Epithelial cell of proximal tubule (primary cell): ENCODE data around the gene SERINC5. TPM values are rescaled to one million over a fixed set of nuclear protein-coding genes. Genes with fewer than 3 reads are reported as not detected.
"Not testable (repeated sequence)": the region's sequence is repeated elsewhere in the genome, so short reads cannot be mapped to it uniquely, and the experiment has no call there.

Experiments
- DNase-seq: peaks from one replicate; pipeline ENCODE4 v3.0.0-alpha.2; 2011; ENCODE audit warnings: low read depth
- H3K4me3 ChIP-seq: 2 replicates; pipeline ENCODE4 v1.5.1; 2011; ENCODE audit warnings: low read depth, mild to moderate bottlenecking, low read length
- total RNA-seq: library from RNA; depleted of rRNA; stranded (reverse); fragments of >200 nt; gene quantifications from 2 replicates; pipeline ENCODE4 v1.2.3, GENCODE V29; 2015
- TF ChIP-seq, protein P1 (sequence below): conservative IDR thresholded peaks from 2 replicates; pipeline ENCODE4 v1.5.1; 2012; ENCODE audit warnings: low read depth, mild to moderate bottlenecking, low read length

SERINC5 gene
- total RNA-seq, 1 donor from 2014 or later, result 7.1 TPM

DNA sequence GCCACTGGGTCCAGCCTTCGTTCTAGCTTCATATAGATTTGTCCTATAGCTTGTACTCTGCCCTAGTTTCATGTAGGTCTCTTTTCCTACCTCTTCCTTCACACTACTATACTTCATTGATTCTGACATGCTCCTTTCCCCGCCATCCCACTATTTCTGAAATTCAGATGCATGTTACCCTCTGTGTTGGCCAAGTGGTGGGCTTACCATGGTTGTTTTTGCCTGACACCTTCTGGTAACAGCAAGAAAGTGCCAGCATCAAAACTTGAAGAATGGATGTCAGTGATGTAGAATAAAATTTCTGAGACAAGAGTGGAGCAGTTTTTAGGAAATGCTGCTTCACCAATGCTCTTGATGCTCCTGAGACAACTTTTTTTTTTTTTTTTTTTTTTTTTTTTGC is 19.5 kb upstream of the SERINC5 start:
- no peak overlapping the region for H3K4me3 ChIP-seq
- DNase-seq, result no peak
- TF ChIP-seq, protein P1, sequence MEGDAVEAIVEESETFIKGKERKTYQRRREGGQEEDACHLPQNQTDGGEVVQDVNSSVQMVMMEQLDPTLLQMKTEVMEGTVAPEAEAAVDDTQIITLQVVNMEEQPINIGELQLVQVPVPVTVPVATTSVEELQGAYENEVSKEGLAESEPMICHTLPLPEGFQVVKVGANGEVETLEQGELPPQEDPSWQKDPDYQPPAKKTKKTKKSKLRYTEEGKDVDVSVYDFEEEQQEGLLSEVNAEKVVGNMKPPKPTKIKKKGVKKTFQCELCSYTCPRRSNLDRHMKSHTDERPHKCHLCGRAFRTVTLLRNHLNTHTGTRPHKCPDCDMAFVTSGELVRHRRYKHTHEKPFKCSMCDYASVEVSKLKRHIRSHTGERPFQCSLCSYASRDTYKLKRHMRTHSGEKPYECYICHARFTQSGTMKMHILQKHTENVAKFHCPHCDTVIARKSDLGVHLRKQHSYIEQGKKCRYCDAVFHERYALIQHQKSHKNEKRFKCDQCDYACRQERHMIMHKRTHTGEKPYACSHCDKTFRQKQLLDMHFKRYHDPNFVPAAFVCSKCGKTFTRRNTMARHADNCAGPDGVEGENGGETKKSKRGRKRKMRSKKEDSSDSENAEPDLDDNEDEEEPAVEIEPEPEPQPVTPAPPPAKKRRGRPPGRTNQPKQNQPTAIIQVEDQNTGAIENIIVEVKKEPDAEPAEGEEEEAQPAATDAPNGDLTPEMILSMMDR, result peak; percentile 63

DNA sequence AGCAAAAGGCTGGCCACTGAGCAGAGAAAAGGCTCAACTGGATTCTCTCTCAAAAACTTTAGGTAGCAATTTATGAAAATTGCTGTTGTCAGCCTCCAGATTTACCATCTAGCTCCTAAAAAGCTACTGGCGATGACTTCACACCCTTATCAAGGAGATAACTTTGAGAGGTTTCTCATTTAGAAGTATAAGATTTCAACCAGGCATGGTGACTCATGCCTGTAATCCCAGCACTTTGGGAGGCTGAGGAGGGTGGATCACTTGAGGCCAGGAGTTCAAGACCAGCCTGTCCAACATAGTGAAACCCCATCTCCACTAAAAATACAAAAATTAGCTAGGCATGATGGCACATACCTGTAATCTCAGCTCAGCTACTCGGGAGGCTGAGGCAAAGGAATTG is 14.7 kb upstream of the SERINC5 start:
- H3K4me3 ChIP-seq, DNase-seq: not testable (repeated sequence)

DNA sequence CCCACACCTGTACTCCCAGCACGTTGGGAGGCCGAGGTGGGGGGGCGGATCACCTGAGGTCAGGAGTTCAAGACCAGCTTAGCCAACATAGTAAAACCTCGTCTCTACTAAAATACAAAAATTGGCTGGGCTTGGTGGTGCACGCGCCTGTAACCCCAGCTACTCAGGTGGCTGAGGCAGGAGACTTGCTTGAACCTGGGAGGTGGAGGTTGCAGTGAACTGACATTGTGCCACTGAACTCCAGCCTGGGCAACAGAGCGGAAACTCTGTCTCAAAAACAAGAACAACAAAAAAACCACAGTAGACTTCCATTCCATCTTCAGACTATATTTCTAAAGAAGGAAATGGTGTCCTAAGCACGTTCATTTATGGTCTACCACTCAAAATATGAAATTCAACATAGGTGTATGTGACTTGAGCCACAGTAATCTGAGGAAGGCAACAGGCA is 14.2 kb upstream of the SERINC5 start:
- H3K4me3 ChIP-seq, result no peak overlapping the region
- DNase-seq, result no peak
- TF ChIP-seq, protein P1, result no peak

DNA sequence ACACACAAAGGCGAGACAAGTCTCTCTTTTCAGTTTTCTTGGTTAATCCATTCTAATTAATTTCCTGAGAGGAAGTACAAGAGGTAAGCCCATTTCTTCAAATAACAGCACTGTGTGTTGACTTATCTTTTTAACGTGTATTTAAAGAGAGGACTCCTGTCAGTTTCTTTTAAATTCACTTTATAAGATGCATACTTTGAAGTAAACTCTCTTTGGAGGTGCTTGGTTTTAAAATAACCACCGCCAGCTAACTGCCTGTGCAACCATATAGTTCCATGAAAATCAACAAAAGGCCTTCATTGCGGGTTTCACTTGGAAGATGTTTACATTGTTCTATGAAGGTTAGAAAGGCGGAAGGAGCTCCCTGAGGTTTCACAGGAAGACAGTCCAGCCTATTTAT is 13.1 kb upstream of the SERINC5 start:
- TF ChIP-seq, protein P1, result no peak
- no peak for DNase-seq

DNA sequence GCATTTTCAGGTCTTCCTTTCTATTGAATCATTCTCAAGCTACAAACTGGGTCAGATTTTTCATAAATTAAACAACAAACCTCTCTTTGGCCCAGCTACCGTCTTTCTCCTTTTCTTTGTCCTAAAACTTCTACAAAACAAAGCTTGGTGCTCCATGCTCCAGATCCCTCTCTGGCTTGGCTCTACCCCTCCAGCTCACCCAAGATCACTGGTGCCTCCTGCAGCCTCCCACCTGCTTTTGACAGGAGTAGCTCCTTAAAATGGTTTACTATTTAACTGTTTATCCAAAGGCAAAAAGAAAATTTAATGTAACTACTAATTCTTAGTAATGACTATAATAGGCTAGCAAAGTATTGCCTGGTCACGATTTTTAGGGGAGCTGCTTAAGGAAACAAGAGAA is 10.7 kb upstream of the SERINC5 start:
- no peak for DNase-seq
- TF ChIP-seq, protein P1, result no peak
- H3K4me3 ChIP-seq, result no peak overlapping the region

More for the DNA sequence above, 13.1 kb upstream of the SERINC5 start:
- no peak overlapping the region for H3K4me3 ChIP-seq

DNA sequence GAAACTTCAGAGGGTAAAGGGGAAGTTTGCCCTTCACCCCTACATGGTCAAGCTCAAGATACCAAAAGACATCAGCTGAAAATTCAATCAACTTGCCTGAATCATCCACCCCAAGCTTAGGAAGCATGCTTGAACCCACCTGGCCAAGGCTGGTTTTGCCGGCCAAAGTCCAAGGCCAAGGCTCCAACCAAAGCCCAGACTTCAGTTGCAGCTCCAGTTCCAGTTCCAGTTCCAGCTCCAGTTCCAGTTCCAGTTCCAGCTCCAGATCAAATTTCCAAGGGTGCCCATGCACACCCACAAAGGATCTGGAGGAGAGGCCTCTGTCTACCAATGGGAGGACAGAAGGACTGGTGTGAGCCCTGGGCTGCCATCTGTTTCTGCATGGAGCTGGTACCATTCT is 4.6 kb upstream of the SERINC5 start:
- DNase-seq, result no peak
- no peak overlapping the region for H3K4me3 ChIP-seq
- TF ChIP-seq, protein P1, result no peak

DNA sequence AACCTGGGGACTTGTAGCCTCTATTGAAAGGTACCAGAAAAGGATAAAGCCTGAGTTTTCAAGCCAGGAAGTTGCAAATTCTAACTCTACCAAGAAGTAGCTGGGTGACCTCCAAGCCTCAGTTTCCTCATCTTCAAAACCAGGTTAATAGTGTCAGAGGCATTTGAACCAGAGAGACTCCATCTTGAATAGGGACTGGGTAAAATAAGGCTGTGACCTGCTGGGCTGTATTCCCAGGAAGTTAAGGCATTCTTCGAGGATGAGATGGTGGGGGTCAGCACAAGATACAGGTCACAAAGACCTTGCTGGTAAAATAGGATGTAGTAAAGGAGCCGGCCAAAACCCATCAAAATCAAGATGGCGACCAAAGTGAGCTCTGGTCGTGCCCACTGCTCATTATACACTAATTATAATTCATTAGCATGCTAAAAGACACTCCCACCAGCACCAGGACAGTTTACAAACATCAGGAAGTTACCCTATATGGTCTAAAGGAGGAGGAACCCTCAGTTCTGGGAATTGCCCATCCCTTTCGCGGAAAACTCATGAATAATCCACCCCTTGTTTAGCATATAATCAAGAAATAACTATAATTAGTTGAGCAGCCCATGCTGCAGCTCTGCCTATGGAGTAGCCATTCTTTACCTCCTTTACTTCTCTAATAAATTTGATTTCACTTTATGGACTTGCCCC is 3.8 kb upstream of the SERINC5 start:
- DNase-seq, result no peak
- H3K4me3 ChIP-seq, result no peak overlapping the region
- TF ChIP-seq, protein P1, result no peak
